Neural cell (in vitro differentiated cells): ENCODE data around the gene OR10C1.

Experiments used
- CTCF ChIP-seq: fragments of 450-650 bp; IDR thresholded peaks from 2 replicates; pipeline ENCODE4 v1.5.1; 2014; ENCODE audit warnings: antibody characterized with exemption, mild to moderate bottlenecking, moderate library complexity; ENCODE audit not compliant: poor library complexity, severe bottlenecking
- EP300 ChIP-seq: fragments of 450-650 bp; conservative IDR thresholded peaks from 2 replicates; pipeline ENCODE4 v1.6.1; 2014; ENCODE audit warnings: antibody characterized with exemption, mild to moderate bottlenecking, moderate library complexity; ENCODE audit not compliant: poor library complexity, severe bottlenecking
- EZH2 ChIP-seq: fragments of 200-600, 300-800 bp; shearing (Covaris generic), sonication (generic); IDR thresholded peaks from 2 replicates; pipeline ENCODE4 v1.6.1; 2014; ENCODE audit warnings: antibody characterized with exemption, low read length, borderline replicate concordance, mild to moderate bottlenecking; ENCODE audit not compliant: insufficient read depth, poor library complexity, severe bottlenecking
- MXI1 ChIP-seq: fragments of 450-650 bp; conservative IDR thresholded peaks from 2 replicates; pipeline ENCODE4 v1.6.1; 2014; ENCODE audit warnings: antibody characterized with exemption, mild to moderate bottlenecking; ENCODE audit not compliant: poor library complexity, severe bottlenecking
- TF ChIP-seq, protein P1 (sequence below): IDR thresholded peaks from 2 replicates; pipeline ENCODE4 v1.6.1; 2012; ENCODE audit warnings: borderline replicate concordance

DNA sequence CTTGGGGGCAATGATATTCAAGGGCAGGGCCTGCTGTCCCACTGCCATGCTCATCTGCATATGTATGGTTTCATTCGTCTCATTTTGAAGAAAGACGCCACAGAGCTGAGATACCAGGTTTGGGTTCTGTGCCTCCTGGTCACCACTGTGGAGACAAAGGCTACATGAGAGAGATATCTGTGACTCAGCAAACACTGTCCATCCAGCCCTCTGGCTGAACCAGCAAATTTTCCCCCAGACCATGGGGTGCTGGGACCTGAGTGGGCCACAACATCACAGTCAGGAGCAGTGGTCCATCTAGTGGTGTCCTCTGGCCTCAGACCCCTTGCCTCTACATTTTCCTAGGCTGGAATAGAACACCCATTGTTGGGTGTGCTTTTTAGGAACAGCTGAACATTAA is 48.6 kb downstream of the OR10C1 start, which contains the start of gene MAS1L:
- TF ChIP-seq, protein P1, sequence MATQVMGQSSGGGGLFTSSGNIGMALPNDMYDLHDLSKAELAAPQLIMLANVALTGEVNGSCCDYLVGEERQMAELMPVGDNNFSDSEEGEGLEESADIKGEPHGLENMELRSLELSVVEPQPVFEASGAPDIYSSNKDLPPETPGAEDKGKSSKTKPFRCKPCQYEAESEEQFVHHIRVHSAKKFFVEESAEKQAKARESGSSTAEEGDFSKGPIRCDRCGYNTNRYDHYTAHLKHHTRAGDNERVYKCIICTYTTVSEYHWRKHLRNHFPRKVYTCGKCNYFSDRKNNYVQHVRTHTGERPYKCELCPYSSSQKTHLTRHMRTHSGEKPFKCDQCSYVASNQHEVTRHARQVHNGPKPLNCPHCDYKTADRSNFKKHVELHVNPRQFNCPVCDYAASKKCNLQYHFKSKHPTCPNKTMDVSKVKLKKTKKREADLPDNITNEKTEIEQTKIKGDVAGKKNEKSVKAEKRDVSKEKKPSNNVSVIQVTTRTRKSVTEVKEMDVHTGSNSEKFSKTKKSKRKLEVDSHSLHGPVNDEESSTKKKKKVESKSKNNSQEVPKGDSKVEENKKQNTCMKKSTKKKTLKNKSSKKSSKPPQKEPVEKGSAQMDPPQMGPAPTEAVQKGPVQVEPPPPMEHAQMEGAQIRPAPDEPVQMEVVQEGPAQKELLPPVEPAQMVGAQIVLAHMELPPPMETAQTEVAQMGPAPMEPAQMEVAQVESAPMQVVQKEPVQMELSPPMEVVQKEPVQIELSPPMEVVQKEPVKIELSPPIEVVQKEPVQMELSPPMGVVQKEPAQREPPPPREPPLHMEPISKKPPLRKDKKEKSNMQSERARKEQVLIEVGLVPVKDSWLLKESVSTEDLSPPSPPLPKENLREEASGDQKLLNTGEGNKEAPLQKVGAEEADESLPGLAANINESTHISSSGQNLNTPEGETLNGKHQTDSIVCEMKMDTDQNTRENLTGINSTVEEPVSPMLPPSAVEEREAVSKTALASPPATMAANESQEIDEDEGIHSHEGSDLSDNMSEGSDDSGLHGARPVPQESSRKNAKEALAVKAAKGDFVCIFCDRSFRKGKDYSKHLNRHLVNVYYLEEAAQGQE = no peak
- TF ChIP-seq CTCF (no peak), EZH2 (no peak), EP300 (no peak), MXI1 (no peak)
